Endodermal cell (in vitro differentiated cells): ENCODE measurements around the gene MPRIP. TPM values are rescaled to one million over a fixed set of nuclear protein-coding genes. Genes with fewer than 3 reads are reported as not detected.

Experiments used
- DNase-seq: peaks from one replicate; pipeline ENCODE4 v3.0.0-alpha.2; 2017
- H3K27ac ChIP-seq: 2 replicates; pipeline ENCODE4 v1.5.1; 2013; ENCODE audit warnings: mild to moderate bottlenecking, low read depth, low read length, moderate library complexity
- H3K27me3 ChIP-seq: 2 replicates; pipeline ENCODE4 v1.6.1; 2013; ENCODE audit warnings: mild to moderate bottlenecking, low read length, moderate library complexity; ENCODE audit not compliant: insufficient read depth, control insufficient read depth, poor library complexity, severe bottlenecking
- H3K36me3 ChIP-seq: 2 replicates; pipeline ENCODE4 v1.7.0; 2013; ENCODE audit warnings: mild to moderate bottlenecking, low read length, moderate library complexity; ENCODE audit not compliant: control insufficient read depth, insufficient read depth
- H3K4me1 ChIP-seq: one replicate; pipeline ENCODE4 v1.7.0; 2013; ENCODE audit warnings: low read length; ENCODE audit not compliant: control insufficient read depth, insufficient read depth
- H3K4me3 ChIP-seq: 2 replicates; pipeline ENCODE4 v1.5.1; 2013; ENCODE audit warnings: mild to moderate bottlenecking, low read length, moderate library complexity
- H3K9ac ChIP-seq: 2 replicates; pipeline ENCODE4 v1.6.1; 2013; ENCODE audit warnings: mild to moderate bottlenecking, low read length, moderate library complexity; ENCODE audit not compliant: poor library complexity, severe bottlenecking; ENCODE audit errors: extremely low read depth
- H3K9me3 ChIP-seq: 2 replicates; pipeline ENCODE4 v1.6.1; 2013; ENCODE audit warnings: mild to moderate bottlenecking, low read length, moderate library complexity; ENCODE audit not compliant: control insufficient read depth
- H3K27ac Mint-ChIP-seq: 2 replicates; pipeline ENCODE4 v1.8.0; 2020; ENCODE audit warnings: mixed read lengths
- H3K27me3 Mint-ChIP-seq: 2 replicates; pipeline ENCODE4 v1.8.0; 2021; ENCODE audit warnings: mild to moderate bottlenecking, mixed read lengths; ENCODE audit not compliant: insufficient read depth
- H3K36me3 Mint-ChIP-seq: 2 replicates; pipeline ENCODE4 v1.8.0; 2020; ENCODE audit warnings: low read depth, mixed read lengths
- H3K4me1 Mint-ChIP-seq: 2 replicates; pipeline ENCODE4 v1.8.0; 2020; ENCODE audit warnings: mixed read lengths
- H3K4me3 Mint-ChIP-seq: 2 replicates; pipeline ENCODE4 v1.8.0; 2020; ENCODE audit warnings: mild to moderate bottlenecking, moderate library complexity, mixed read lengths
- H3K9me3 Mint-ChIP-seq: 2 replicates; pipeline ENCODE4 v1.8.0; 2020; ENCODE audit warnings: mild to moderate bottlenecking, mixed read lengths
- CTCF ChIP-seq: fragments of 200-600 bp; sonication (generic); conservative IDR thresholded peaks from 2 replicates; pipeline ENCODE4 v1.5.0; 2021; ENCODE audit warnings: antibody characterized with exemption, mild to moderate bottlenecking
- WGBS, 2 experiments: methylation state at CpG; one replicate each; pipeline versions ENCODE4 v1.1.5 to v1.1.7; 2013; ENCODE audit warnings: missing lambda C conversion rate in 2 of 2, mixed read lengths in 1 of 2; ENCODE audit not compliant: insufficient coverage in 1 of 2, insufficient read length in 1 of 2; 5-methylcytosine and 5-hydroxymethylcytosine counted together
- total RNA-seq, 2 donors: library from RNA; stranded (reverse); fragmentation: NEBNext Ultra II Directional in 1 of 2; extraction: Animal tissue kit (Norgen Biotek cat#: 25700) in 1 of 2; gene quantifications; 2 replicates in 1 of 2; 3 replicates in 1 of 2; pipeline ENCODE4 v1.2.1, GENCODE V29; 2021

Gene MPRIP
- total RNA-seq, 2 donors from 2014 or later = 154 to 155 TPM

- Histone ChIP-seq H3K36me3 (peaks cover 35% of the 10 kb centered on the region), H3K27me3 (no peaks in the 10 kb centered on the region), H3K9me3 (no peaks in the 10 kb centered on the region), H3K4me3 (no peak overlapping the region), H3K4me1 (no peaks in the 10 kb centered on the region), H3K27ac (no peak overlapping the region), H3K9ac (no peak overlapping the region)
- WGBS, 2 experiments = 92 to 100% methylated on average over 2 to 4 of the region's 4 CpGs
- TF ChIP-seq CTCF = no peak
- Mint-ChIP-seq H3K27ac (no peak overlapping the region), H3K9me3 (no peaks in the 10 kb centered on the region), H3K4me1 (no peaks in the 10 kb centered on the region), H3K36me3 (peaks cover 57% of the 10 kb centered on the region), H3K4me3 (no peak overlapping the region), H3K27me3 (no peaks in the 10 kb centered on the region)
- no peak for DNase-seq
Measured at GRCh38 chr17:17159571-17159970, 117.3 kb downstream of the MPRIP start.

- Histone ChIP-seq H3K9me3 (no peaks in the 10 kb centered on the region), H3K27ac (no peak overlapping the region), H3K4me3 (no peak overlapping the region), H3K9ac (no peak overlapping the region), H3K36me3 (peaks cover 27% of the 10 kb centered on the region), H3K4me1 (no peaks in the 10 kb centered on the region), H3K27me3 (no peaks in the 10 kb centered on the region)
- Mint-ChIP-seq H3K4me1 (no peaks in the 10 kb centered on the region), H3K27me3 (no peaks in the 10 kb centered on the region), H3K27ac (no peak overlapping the region), H3K36me3 (peaks cover 59% of the 10 kb centered on the region), H3K9me3 (no peaks in the 10 kb centered on the region), H3K4me3 (no peak overlapping the region)
- WGBS, 2 experiments = 97 to 98% methylated on average over 6 of the region's 6 CpGs
- no peak for DNase-seq
- no peak for TF ChIP-seq CTCF
Measured at GRCh38 chr17:17161121-17161520, 118.9 kb downstream of the MPRIP start.

- Histone ChIP-seq H3K4me1 (no peaks in the 10 kb centered on the region), H3K27ac (no peak overlapping the region), H3K27me3 (no peaks in the 10 kb centered on the region), H3K9ac (no peak overlapping the region), H3K4me3 (no peak overlapping the region), H3K9me3 (no peaks in the 10 kb centered on the region), H3K36me3 (peaks cover 29% of the 10 kb centered on the region)
- no peak for TF ChIP-seq CTCF
- H3K27me3 Mint-ChIP-seq = no peaks in the 10 kb centered on the region
- WGBS, 2 experiments = 92 to 94% methylated on average over 3 to 4 of the region's 4 CpGs
- DNase-seq = no peak
- H3K4me1 Mint-ChIP-seq = no peaks in the 10 kb centered on the region
- peaks cover 56% of the 10 kb centered on the region for H3K36me3 Mint-ChIP-seq
- no peak overlapping the region for H3K4me3 Mint-ChIP-seq
- no peaks in the 10 kb centered on the region for H3K9me3 Mint-ChIP-seq
- no peak overlapping the region for H3K27ac Mint-ChIP-seq
Measured at GRCh38 chr17:17161759-17162158, 119.5 kb downstream of the MPRIP start.
